ENCODE results near the gene MORN3.
"Not testable (repeated sequence)": the region's sequence is repeated elsewhere in the genome, so short reads cannot be mapped to it uniquely, and the experiment has no call there.

The MORN3 gene

GRCh38 chr12:121669521-121669900, at the start of gene MORN3:
Gene MORN3 (minus strand): TSS chr12:121669654. CDS start chr12:121669483, 171 bp downstream.
- no peak for DNase-seq

- DNase-seq: no peak
These were observed 49.3 kb upstream of the MORN3 start for GRCh38 chr12:121718653-121719239.

GRCh38 chr12:121717041-121717699, 47.7 kb upstream of the MORN3 start:
- DNase-seq: no peak

- DNase-seq: no peak
These were observed 46.5 kb upstream of the MORN3 start for GRCh38 chr12:121715862-121716435.

GRCh38 chr12:121715055-121715454, 45.6 kb upstream of the MORN3 start:
- not testable (repeated sequence) for DNase-seq

- DNase-seq: no peak
These were observed 44.3 kb upstream of the MORN3 start for GRCh38 chr12:121713793-121714192.

- DNase-seq: peak; percentile 68
These were observed 43.9 kb upstream of the MORN3 start for GRCh38 chr12:121713257-121713777.

- peak; percentile 93 for DNase-seq
These were observed 43.2 kb upstream of the MORN3 start, which contains the start of gene TMEM120B for GRCh38 chr12:121712461-121713256. Gene TMEM120B (plus strand): TSS chr12:121712752. CDS start chr12:121712896, 144 bp downstream.

GRCh38 chr12:121712190-121712460, 42.7 kb upstream of the MORN3 start:
- peak; percentile 82 for DNase-seq

GRCh38 chr12:121711361-121712189, 42.1 kb upstream of the MORN3 start:
- DNase-seq: no peak

- DNase-seq: no peak
These were observed 40.1 kb upstream of the MORN3 start for GRCh38 chr12:121709478-121709961.

- not testable (repeated sequence) for DNase-seq
These were observed 39.6 kb upstream of the MORN3 start for GRCh38 chr12:121709064-121709424.

- no peak for DNase-seq
These were observed 39.0 kb upstream of the MORN3 start for GRCh38 chr12:121708313-121709063.

- DNase-seq: no peak
These were observed 36.1 kb upstream of the MORN3 start for GRCh38 chr12:121705514-121705913.

GRCh38 chr12:121702944-121703343, 33.5 kb upstream of the MORN3 start:
- DNase-seq: no peak

- DNase-seq: no peak
These were observed 32.3 kb upstream of the MORN3 start for GRCh38 chr12:121701667-121702277.

GRCh38 chr12:121697861-121698260, 28.4 kb upstream of the MORN3 start:
- not testable (repeated sequence) for DNase-seq

- DNase-seq: no peak
These were observed 27.7 kb upstream of the MORN3 start for GRCh38 chr12:121697093-121697698.

- no peak for DNase-seq
These were observed 23.8 kb upstream of the MORN3 start for GRCh38 chr12:121693155-121693687.

GRCh38 chr12:121692744-121693143, 23.3 kb upstream of the MORN3 start:
- not testable (repeated sequence) for DNase-seq

Data from femur (tissue), 1 donor.